HCT116 (cell line): ENCODE data around the gene BMP7. TPM values are rescaled to one million over a fixed set of nuclear protein-coding genes. Genes with fewer than 3 reads are reported as not detected.
"Not testable (repeated sequence)": the region's sequence is repeated elsewhere in the genome, so short reads cannot be mapped to it uniquely, and the experiment has no call there.

Experiments used
- ATAC-seq: fragments of 200-7000 bp; cut with Tn5 transposase; 2 replicates; pipeline ENCODE4 v1.9.1; 2020; ENCODE audit warnings: mild to moderate bottlenecking, moderate library complexity
- BruUV-seq: library from RNA; stranded (reverse); fragments of 400-500 nt; replicated peaks from 2 replicates; lab custom pipeline; 2021; lab: Mats Ljungman, UMichigan
- CTCF ChIA-PET: fragments of 300-600 bp; sonication (Branson Sonifier 250); formaldehyde crosslinking; loops from one replicate; lab custom pipeline; 2021; ENCODE audit warnings: antibody characterized with exemption; lab: Charles Lee
- POLR2A ChIA-PET: fragments of 300-600, 350-600 bp; sonication (Branson Sonifier 250); formaldehyde crosslinking; loops from one replicate; lab custom pipeline; 2021; ENCODE audit warnings: antibody characterized with exemption; lab: Charles Lee
- RAD21 ChIA-PET, 2 experiments: fragments of 300-600 bp; sonication (Branson Sonifier 250); formaldehyde crosslinking; loops; one replicate each; lab custom pipeline; 2023; ENCODE audit warnings: low total read pairs in 2 of 2; ENCODE audit not compliant: uncharacterized antibody in 2 of 2, unreplicated experiment in 2 of 2, low non-redundant PET in 1 of 2; lab: Charles Lee
- DNase-seq: peaks from one replicate; pipeline ENCODE4 v3.0.0-alpha.2; 2010; ENCODE audit warnings: low read depth, low spot score
- H2AFZ ChIP-seq: fragments of 200-600 bp; shearing (Covaris generic), sonication (generic); 2 replicates; pipeline ENCODE4 v1.6.1; 2017; ENCODE audit warnings: low read depth, mixed run types, mixed read lengths, antibody characterized with exemption, low read length; ENCODE audit not compliant: poor library complexity, severe bottlenecking
- H3K27ac ChIP-seq: 2 replicates; pipeline ENCODE4 v1.5.1; 2012; ENCODE audit warnings: low read depth, low read length
- H3K27me3 ChIP-seq: fragments of 200-600 bp; sonication (generic); 2 replicates; pipeline ENCODE4 v1.6.1; 2016; ENCODE audit warnings: mixed run types, low read length, mixed read lengths; ENCODE audit not compliant: insufficient read depth
- H3K36me3 ChIP-seq, 2 experiments: fragments of 200-500 bp in 1 of 2; fragments of 200-600 bp in 1 of 2; sonication (Bioruptor generic) in 1 of 2; sonication (generic) in 1 of 2; 2 replicates each; pipeline versions ENCODE4 v1.5.1 to v1.6.1; 2014 to 2016; ENCODE audit warnings: low read length in 2 of 2, inconsistent platforms in 1 of 2, mixed read lengths in 1 of 2, mixed run types in 1 of 2; ENCODE audit not compliant: insufficient read depth in 2 of 2, control insufficient read depth in 1 of 2
- H3K4me1 ChIP-seq, 2 experiments: fragments of 200-600 bp in 1 of 2; sonication (generic) in 1 of 2; 2 replicates each; pipeline versions ENCODE4 v1.5.1 to v1.6.1; 2012 to 2017; ENCODE audit warnings: low read length in 2 of 2, inconsistent platforms in 1 of 2, mild to moderate bottlenecking in 1 of 2, mixed read lengths in 1 of 2, mixed run types in 1 of 2, moderate library complexity in 1 of 2; ENCODE audit not compliant: insufficient read depth in 2 of 2, control insufficient read depth in 1 of 2
- H3K4me2 ChIP-seq: fragments of 200-600 bp; sonication (generic); 2 replicates; pipeline ENCODE4 v1.6.1; 2017; ENCODE audit warnings: mixed run types, low read length, mixed read lengths
- H3K4me3 ChIP-seq, 2 experiments: fragments of 200-600 bp in 1 of 2; sonication (generic) in 1 of 2; replicated peaks in 1 of 2; 2 replicates each; pipeline ENCODE4 v1.5.1; 2011 to 2016; ENCODE audit warnings: low read length in 2 of 2, control low read depth in 1 of 2, low read depth in 1 of 2, mild to moderate bottlenecking in 1 of 2, mixed read lengths in 1 of 2, mixed run types in 1 of 2
- H3K79me2 ChIP-seq: fragments of 200-600 bp; sonication (generic); 2 replicates; pipeline ENCODE4 v1.6.1; 2017; ENCODE audit warnings: mild to moderate bottlenecking, mixed run types, low read length, moderate library complexity, mixed read lengths; ENCODE audit not compliant: insufficient read depth
- H3K9ac ChIP-seq: fragments of 200-600 bp; sonication (generic); 2 replicates; pipeline ENCODE4 v1.6.1; 2016; ENCODE audit warnings: low read length, mixed read lengths
- H3K9me2 ChIP-seq: fragments of 200-600 bp; sonication (generic), shearing (Covaris generic); 2 replicates; pipeline ENCODE4 v1.6.1; 2017; ENCODE audit warnings: mixed run types, mild to moderate bottlenecking, moderate library complexity; ENCODE audit not compliant: insufficient read depth
- H3K9me3 ChIP-seq, 2 experiments: fragments of 200-500 bp in 1 of 2; fragments of 200-600 bp in 1 of 2; sonication (Bioruptor generic) in 1 of 2; sonication (generic) in 1 of 2; 2 replicates each; pipeline ENCODE4 v1.6.1; 2014 to 2017; ENCODE audit warnings: low read length in 2 of 2, mixed read lengths in 2 of 2, inconsistent platforms in 1 of 2, low read depth in 1 of 2, mild to moderate bottlenecking in 1 of 2, mixed run types in 1 of 2, moderate library complexity in 1 of 2; ENCODE audit not compliant: control insufficient read depth in 1 of 2, insufficient read depth in 1 of 2
- H4K20me1 ChIP-seq: fragments of 200-600 bp; sonication (generic), shearing (Covaris generic); 2 replicates; pipeline ENCODE4 v1.6.1; 2017; ENCODE audit warnings: mixed run types, mild to moderate bottlenecking, moderate library complexity; ENCODE audit not compliant: insufficient read depth
- CBX3 ChIP-seq: IDR thresholded peaks from 2 replicates; pipeline ENCODE4 v1.6.1; 2012; ENCODE audit warnings: low read depth
- ELF1 ChIP-seq: IDR thresholded peaks from 2 replicates; pipeline ENCODE4 v1.6.1; 2012; ENCODE audit warnings: low read depth, borderline replicate concordance
- EZH2phosphoT487 ChIP-seq: fragments of 200-600 bp; IDR thresholded peaks from 2 replicates; pipeline ENCODE4 v1.6.1; 2018; ENCODE audit warnings: antibody characterized with exemption, borderline replicate concordance
- FOSL1 ChIP-seq: IDR thresholded peaks from 2 replicates; pipeline ENCODE4 v1.6.1; 2012; ENCODE audit warnings: low read depth
- JUND ChIP-seq: IDR thresholded peaks from 2 replicates; pipeline ENCODE4 v1.6.1; 2012
- POLR2A ChIP-seq: IDR thresholded peaks from 2 replicates; pipeline ENCODE4 v1.7.0; 2011; ENCODE audit warnings: borderline replicate concordance; ENCODE audit not compliant: insufficient read depth, insufficient read length; ENCODE audit errors: extremely low read depth
- POLR2AphosphoS5 ChIP-seq: IDR thresholded peaks from 2 replicates; pipeline ENCODE4 v1.6.1; 2011; ENCODE audit warnings: mild to moderate bottlenecking, low read depth, low read length, moderate library complexity
- SIN3A ChIP-seq: IDR thresholded peaks from 2 replicates; pipeline ENCODE4 v1.6.1; 2012; ENCODE audit warnings: low read depth
- TCF7L2 ChIP-seq: IDR thresholded peaks from 2 replicates; pipeline ENCODE4 v1.7.0; 2011; ENCODE audit warnings: borderline replicate concordance, inconsistent platforms; ENCODE audit not compliant: insufficient read depth, insufficient read length; ENCODE audit errors: extremely low read depth
- intact Hi-C: fragments of 100-400 bp; cut with micrococcal nuclease; formaldehyde crosslinking; loops from 2 replicates; pipeline ENCODE4 v1.10.0; 2022
- total RNA-seq: library from RNA; stranded (reverse); gene quantifications from one replicate; pipeline ENCODE4 v1.2.1, GENCODE V29; 2021; ENCODE audit not compliant: unreplicated experiment
- TF ChIP-seq, protein P1 (sequence below): IDR thresholded peaks from 2 replicates; pipeline ENCODE4 v1.6.1; 2012
- TF ChIP-seq, protein P2 (sequence below): IDR thresholded peaks from 2 replicates; pipeline ENCODE4 v1.6.1; 2012
- TF ChIP-seq, protein P3 (sequence below): IDR thresholded peaks from 2 replicates; pipeline ENCODE4 v1.6.1; 2012; ENCODE audit warnings: low read depth

The BMP7 gene
- total RNA-seq, 1 experiment from 2014 or later = 7.0 TPM

DNA sequence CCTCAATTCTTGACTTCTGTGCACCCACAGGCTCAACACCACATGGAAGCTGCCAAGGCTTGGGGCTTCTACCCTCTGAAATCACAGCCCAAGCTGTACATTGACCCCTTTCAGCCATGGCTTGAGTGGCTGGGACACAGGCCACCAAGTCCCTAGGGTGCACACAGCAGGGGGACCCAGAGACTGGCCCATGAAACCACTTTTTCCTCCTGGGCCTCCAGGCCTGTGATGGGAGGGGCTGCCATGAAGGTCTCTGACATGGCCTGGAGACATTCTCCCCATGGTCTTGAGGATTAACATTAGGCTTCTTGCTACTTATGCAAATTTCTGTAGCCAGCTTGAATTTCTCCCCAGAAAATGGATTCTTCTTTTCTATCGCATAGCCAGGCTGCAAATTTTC, 26.7 kb downstream of the BMP7 start:
- H3K27ac ChIP-seq, RAD21 ChIA-PET, H3K27me3 ChIP-seq, H4K20me1 ChIP-seq, H3K4me1 ChIP-seq, H3K4me2 ChIP-seq, BruUV-seq, H3K9ac ChIP-seq, H2AFZ ChIP-seq, CTCF ChIA-PET, ATAC-seq, H3K9me3 ChIP-seq, H3K79me2 ChIP-seq, H3K4me3 ChIP-seq, intact Hi-C loops, POLR2A ChIA-PET, DNase-seq, H3K9me2 ChIP-seq, H3K36me3 ChIP-seq: not testable (repeated sequence)

DNA sequence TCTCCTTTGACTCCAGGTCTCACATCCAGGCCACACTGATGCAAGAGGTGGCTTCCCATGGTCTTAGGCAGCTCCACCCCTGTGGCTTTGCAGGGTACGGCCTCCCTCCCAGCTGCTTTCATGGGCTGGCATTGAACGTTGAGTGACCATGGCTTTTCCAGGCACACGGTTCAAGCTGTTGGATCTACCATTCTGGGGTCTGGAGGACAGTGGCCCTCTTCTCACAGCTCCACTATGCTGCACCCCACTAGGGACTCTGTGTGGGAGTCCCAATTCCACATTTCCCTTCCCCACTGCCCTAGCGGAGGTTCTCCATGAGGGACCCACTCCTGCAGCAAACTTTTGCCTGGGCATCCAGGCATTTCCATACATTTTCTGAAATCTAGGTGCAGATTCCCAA, 27.1 kb downstream of the BMP7 start:
- H2AFZ ChIP-seq, H3K4me1 ChIP-seq, H3K27me3 ChIP-seq, H3K36me3 ChIP-seq, H3K9me2 ChIP-seq, H3K4me2 ChIP-seq, H3K4me3 ChIP-seq, RAD21 ChIA-PET, intact Hi-C loops, H3K79me2 ChIP-seq, BruUV-seq, H4K20me1 ChIP-seq, H3K9me3 ChIP-seq, POLR2A ChIA-PET, H3K9ac ChIP-seq, H3K27ac ChIP-seq, CTCF ChIA-PET, DNase-seq, ATAC-seq: not testable (repeated sequence)

DNA sequence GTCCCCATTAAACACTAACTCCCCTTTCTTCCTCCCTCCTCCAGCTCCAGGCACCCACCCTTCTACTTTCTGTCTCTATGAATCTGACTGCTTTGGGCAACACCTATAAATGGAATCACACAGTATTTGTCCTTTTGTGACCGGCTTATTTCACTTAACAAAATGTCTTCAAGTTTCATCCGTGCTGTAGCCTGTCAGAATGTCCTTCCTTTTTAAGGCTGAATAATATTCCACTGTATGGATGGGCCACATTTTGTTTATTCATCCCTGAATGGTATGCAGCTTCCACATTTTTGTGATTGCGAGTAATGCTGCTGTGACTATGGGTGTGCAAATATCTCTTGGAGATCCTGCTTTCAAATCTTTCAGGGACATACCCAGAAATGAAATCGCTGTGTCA, 28.4 kb downstream of the BMP7 start:
- H3K9me3 ChIP-seq = no peaks in the 10 kb centered on the region
- no peak overlapping the region for H3K4me3 ChIP-seq
- no peak overlapping the region for H2AFZ ChIP-seq
- no peak overlapping the region for H3K4me2 ChIP-seq
- BruUV-seq = no TSS peak
- intact Hi-C loops = no loop called here
- ChIA-PET CTCF (no interaction called here), RAD21 (no interaction called here), POLR2A (no interaction called here)
- H4K20me1 ChIP-seq = no peaks in the 10 kb centered on the region
- ATAC-seq (no peak), DNase-seq (no peak)
- no peaks in the 10 kb centered on the region for H3K9me2 ChIP-seq
- no peak overlapping the region for H3K27ac ChIP-seq
- no peaks in the 10 kb centered on the region for H3K79me2 ChIP-seq
- H3K4me1 ChIP-seq = no peaks in the 10 kb centered on the region
- H3K9ac ChIP-seq = no peak overlapping the region
- H3K36me3 ChIP-seq = no peaks in the 10 kb centered on the region
- H3K27me3 ChIP-seq = peaks cover 10% of the 10 kb centered on the region; the same call in 1 of the 2 replicates
- no peak for TF ChIP-seq ELF1
- no peak for TF ChIP-seq POLR2AphosphoS5
- TF ChIP-seq, protein P1, sequence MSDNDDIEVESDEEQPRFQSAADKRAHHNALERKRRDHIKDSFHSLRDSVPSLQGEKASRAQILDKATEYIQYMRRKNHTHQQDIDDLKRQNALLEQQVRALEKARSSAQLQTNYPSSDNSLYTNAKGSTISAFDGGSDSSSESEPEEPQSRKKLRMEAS = no peak
- TF ChIP-seq, protein P2, sequence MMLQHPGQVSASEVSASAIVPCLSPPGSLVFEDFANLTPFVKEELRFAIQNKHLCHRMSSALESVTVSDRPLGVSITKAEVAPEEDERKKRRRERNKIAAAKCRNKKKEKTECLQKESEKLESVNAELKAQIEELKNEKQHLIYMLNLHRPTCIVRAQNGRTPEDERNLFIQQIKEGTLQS = no peak
- no peak for TF ChIP-seq EZH2phosphoT487
- no peak for TF ChIP-seq JUND
- TF ChIP-seq SIN3A = no peak
- TF ChIP-seq TCF7L2 = no peak
- TF ChIP-seq CBX3 = no peak
- TF ChIP-seq, protein P3, sequence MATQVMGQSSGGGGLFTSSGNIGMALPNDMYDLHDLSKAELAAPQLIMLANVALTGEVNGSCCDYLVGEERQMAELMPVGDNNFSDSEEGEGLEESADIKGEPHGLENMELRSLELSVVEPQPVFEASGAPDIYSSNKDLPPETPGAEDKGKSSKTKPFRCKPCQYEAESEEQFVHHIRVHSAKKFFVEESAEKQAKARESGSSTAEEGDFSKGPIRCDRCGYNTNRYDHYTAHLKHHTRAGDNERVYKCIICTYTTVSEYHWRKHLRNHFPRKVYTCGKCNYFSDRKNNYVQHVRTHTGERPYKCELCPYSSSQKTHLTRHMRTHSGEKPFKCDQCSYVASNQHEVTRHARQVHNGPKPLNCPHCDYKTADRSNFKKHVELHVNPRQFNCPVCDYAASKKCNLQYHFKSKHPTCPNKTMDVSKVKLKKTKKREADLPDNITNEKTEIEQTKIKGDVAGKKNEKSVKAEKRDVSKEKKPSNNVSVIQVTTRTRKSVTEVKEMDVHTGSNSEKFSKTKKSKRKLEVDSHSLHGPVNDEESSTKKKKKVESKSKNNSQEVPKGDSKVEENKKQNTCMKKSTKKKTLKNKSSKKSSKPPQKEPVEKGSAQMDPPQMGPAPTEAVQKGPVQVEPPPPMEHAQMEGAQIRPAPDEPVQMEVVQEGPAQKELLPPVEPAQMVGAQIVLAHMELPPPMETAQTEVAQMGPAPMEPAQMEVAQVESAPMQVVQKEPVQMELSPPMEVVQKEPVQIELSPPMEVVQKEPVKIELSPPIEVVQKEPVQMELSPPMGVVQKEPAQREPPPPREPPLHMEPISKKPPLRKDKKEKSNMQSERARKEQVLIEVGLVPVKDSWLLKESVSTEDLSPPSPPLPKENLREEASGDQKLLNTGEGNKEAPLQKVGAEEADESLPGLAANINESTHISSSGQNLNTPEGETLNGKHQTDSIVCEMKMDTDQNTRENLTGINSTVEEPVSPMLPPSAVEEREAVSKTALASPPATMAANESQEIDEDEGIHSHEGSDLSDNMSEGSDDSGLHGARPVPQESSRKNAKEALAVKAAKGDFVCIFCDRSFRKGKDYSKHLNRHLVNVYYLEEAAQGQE = no peak
- no peak for TF ChIP-seq FOSL1
- TF ChIP-seq POLR2A = no peak
